ENCODE measurements around the gene C5orf22.

GRCh38 chr5:31587546-31587945 is 55.4 kb downstream of the C5orf22 start:
- TF ChIP-seq CTCF (IDR thresholded peaks at IDR 0.05), result no peak
- no peak for TF ChIP-seq POLR2A (IDR thresholded peaks at IDR 0.05)
